Activated CD4-positive, alpha-beta T cell treated with anti-CD3 and anti-CD28 coated beads, Interleukin-2, amount 50 U/mL, for 4 hours (primary cell): ENCODE results near the gene DMRT1.

Experiments
- DNase-seq, 2 experiments: peaks; one replicate each; pipeline ENCODE4 v3.0.0-alpha.2; 2020

Gene DMRT1

DNA sequence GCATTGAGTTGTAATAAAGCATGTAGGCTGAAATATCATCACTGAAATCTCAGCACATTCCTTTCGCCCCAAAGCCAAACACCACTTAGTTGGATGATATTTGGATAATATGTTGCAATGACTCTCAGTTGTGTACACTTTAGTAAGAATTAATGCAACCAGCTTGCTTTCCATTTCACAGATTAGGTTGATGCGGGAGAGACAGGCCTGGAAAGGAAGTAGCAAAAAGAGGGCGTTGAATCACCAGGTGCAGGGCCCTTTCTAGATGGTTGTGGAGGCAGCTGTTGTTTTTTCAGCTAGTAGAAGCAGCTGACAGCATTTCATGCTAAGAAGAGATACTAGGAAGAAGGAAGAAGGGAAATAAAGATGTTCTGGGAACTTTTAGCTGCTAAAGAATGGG, 165.8 kb downstream of the DMRT1 start:
- DNase-seq, result no peak

DNA sequence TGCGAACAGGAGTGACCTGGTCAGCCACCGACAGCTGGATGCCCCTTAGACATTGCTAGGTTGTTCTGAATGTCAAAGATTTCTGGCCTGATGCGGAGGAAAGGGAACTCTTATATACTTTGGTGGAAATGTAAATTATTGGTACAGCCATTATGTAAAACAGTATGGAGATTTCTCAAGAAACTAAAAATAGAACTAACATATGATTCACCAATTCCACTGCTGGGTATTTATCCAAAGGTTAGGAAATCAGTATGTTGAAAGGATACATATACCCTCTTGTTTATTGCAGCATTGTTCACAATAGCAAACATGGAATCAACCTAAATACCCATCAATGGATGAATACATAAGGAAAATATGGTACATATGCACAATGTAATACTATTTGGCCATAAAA, 166.7 kb downstream of the DMRT1 start:
- no peak for DNase-seq

DNA sequence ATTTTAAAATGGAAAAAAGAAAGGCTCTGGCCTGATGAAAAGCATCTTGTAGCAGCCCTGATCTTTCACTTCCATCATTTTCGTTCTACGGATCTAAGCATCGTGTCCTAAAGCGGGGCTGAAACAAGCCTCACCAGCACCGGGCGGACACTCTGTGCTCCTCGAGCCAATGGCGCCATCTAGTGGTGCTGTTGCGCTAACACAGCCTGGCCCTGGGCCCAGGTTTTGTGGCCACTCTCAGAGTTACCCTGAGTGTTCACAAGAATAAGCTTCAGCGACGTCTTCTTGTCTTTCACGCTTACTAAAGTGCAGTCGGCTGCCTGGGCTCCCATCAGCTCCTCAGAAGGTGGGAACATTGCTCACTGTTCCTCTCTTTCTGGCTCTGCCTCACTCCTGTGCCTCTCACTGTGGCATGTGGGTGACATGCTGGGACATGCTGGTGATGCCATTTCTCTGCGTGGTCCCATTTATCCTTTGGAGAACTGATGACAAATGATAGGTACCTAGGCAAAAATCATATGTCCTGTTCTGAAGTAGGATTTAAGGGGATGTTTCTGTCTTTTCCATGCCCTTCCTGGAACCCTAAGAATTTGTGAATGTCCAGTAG, 167.7 kb downstream of the DMRT1 start:
- peak; percentile 67 to 69 for DNase-seq

DNA sequence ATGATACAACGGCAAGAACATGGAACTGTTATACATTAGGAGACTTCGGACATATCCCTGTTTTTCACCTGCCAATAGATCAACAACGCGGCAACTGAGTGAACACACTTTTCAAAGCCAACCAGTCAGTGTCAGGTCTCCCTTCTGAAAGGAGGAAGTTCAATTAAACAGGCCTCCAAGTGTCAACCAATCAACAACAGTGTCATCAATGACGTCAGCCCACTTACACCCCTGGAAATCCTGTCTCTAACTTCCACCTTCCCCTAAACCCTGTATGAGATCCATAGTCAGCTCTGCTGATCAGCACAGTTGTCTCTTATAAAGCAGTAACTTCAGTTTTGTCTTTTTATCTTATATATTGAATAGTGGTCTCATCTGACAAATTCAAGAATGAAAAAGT, 171.5 kb downstream of the DMRT1 start:
- no peak for DNase-seq

DNA sequence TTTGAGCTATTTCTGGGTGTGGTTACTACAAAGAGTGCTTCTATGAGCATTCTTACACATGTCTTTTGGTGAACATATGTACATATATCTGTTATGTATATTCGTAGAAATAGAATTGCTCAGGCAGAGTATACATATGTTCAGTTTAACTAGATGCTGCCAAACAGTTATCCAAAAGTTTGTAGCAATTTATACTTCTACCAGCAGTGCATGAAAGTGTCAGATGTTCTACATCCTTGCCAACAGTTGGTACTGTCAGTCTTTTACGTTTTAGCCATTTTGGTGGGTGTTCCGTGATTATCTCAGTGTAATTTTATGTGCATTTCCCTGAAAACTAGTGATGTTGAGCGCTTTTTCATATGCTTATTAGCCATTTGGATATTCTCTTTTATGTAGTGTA, 172.7 kb downstream of the DMRT1 start:
- no peak for DNase-seq

DNA sequence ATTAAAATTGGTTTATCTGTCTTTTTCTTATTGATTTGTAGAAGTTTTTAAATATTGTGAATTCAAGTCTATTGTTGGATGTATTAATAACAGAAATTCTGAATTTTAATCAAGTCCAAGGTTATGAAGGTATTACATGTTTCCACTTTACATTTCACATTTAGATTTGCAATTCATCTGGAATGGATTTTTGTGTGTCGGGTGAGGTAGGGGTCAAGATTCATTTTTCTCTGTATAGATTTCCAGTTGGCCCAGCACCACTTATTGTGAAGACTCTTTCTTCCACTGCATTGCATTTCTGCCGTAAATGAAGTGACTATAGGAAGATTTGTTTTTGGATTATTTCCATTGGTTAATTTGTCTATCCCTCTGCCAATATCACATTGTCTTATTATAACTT, 173.1 kb downstream of the DMRT1 start:
- no peak for DNase-seq

DNA sequence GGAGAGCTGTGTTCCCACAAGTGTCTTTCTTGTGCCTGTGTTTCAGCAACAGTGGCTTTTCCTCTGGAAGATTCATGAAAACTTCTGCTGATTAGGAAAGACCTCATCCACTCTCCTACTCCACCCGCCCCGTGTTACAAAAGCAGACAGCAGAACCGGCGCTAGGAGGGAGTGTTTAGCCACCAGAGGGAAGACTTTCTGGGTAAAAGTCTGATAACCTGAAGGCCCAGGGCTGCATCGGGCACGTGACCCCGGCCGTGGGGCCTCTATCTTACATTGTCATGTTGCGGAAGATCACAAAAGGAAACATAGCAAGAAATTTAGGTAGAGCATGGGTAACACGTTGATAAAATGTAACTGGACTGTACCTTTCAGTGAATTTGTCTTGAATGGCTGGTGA, 176.6 kb downstream of the DMRT1 start:
- DNase-seq, result peak in 1 of 2 experiments; percentile 4
